HFFc6 (cell line): ENCODE measurements around the gene VPS26B. TPM values are rescaled to one million over a fixed set of nuclear protein-coding genes. Genes with fewer than 3 reads are reported as not detected.

Experiments used
- DNase-seq: peaks from one replicate; pipeline ENCODE4 v3.0.0-alpha.2; 2018
- H3K27ac Mint-ChIP-seq: 2 replicates; pipeline ENCODE4 v1.8.0; 2020; ENCODE audit warnings: mild to moderate bottlenecking, mixed read lengths
- H3K27me3 Mint-ChIP-seq: 2 replicates; pipeline ENCODE4 v1.8.0; 2021; ENCODE audit warnings: mild to moderate bottlenecking, moderate library complexity, mixed read lengths; ENCODE audit not compliant: insufficient read depth
- H3K36me3 Mint-ChIP-seq: 2 replicates; pipeline ENCODE4 v1.8.0; 2021; ENCODE audit warnings: low read depth, mixed read lengths
- H3K4me1 Mint-ChIP-seq: 2 replicates; pipeline ENCODE4 v1.8.0; 2020; ENCODE audit warnings: low read depth, mixed read lengths
- H3K4me3 Mint-ChIP-seq: 2 replicates; pipeline ENCODE4 v1.8.0; 2020; ENCODE audit warnings: mild to moderate bottlenecking, moderate library complexity, mixed read lengths
- H3K9me3 Mint-ChIP-seq: 2 replicates; pipeline ENCODE4 v1.8.0; 2020; ENCODE audit warnings: mild to moderate bottlenecking, mixed read lengths
- total RNA-seq, 6 experiments: library from RNA; stranded (reverse); fragmentation: NEBNext Ultra II Directional; extraction: Animal tissue kit (Norgen Biotek cat#: 25700); gene quantifications; 2 replicates in 1 of 6; 3 replicates in 5 of 6; pipeline ENCODE4 v1.2.3, GENCODE V29; 2021
- TF ChIP-seq, protein P1 (sequence below): fragments of 200-600 bp; sonication (generic); IDR thresholded peaks from 2 replicates; pipeline ENCODE4 v1.5.0; 2021; ENCODE audit warnings: antibody characterized with exemption, mild to moderate bottlenecking

VPS26B gene
- total RNA-seq, 6 experiments from 2014 or later: 36.5 to 45.0 (median 39.1) TPM

GRCh38 chr11:134271978-134272377 lies 47.5 kb downstream of the VPS26B start:
- no peak for DNase-seq
- H3K27me3 Mint-ChIP-seq: peaks cover 43% of the 10 kb centered on the region
- H3K9me3 Mint-ChIP-seq: no peaks in the 10 kb centered on the region; the same call in 1 of the 2 replicates
- no peak overlapping the region for H3K27ac Mint-ChIP-seq
- H3K4me1 Mint-ChIP-seq: peaks cover 16% of the 10 kb centered on the region
- TF ChIP-seq, protein P1, sequence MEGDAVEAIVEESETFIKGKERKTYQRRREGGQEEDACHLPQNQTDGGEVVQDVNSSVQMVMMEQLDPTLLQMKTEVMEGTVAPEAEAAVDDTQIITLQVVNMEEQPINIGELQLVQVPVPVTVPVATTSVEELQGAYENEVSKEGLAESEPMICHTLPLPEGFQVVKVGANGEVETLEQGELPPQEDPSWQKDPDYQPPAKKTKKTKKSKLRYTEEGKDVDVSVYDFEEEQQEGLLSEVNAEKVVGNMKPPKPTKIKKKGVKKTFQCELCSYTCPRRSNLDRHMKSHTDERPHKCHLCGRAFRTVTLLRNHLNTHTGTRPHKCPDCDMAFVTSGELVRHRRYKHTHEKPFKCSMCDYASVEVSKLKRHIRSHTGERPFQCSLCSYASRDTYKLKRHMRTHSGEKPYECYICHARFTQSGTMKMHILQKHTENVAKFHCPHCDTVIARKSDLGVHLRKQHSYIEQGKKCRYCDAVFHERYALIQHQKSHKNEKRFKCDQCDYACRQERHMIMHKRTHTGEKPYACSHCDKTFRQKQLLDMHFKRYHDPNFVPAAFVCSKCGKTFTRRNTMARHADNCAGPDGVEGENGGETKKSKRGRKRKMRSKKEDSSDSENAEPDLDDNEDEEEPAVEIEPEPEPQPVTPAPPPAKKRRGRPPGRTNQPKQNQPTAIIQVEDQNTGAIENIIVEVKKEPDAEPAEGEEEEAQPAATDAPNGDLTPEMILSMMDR: no peak
- no peaks in the 10 kb centered on the region for H3K36me3 Mint-ChIP-seq
- H3K4me3 Mint-ChIP-seq: no peak overlapping the region

DNA sequence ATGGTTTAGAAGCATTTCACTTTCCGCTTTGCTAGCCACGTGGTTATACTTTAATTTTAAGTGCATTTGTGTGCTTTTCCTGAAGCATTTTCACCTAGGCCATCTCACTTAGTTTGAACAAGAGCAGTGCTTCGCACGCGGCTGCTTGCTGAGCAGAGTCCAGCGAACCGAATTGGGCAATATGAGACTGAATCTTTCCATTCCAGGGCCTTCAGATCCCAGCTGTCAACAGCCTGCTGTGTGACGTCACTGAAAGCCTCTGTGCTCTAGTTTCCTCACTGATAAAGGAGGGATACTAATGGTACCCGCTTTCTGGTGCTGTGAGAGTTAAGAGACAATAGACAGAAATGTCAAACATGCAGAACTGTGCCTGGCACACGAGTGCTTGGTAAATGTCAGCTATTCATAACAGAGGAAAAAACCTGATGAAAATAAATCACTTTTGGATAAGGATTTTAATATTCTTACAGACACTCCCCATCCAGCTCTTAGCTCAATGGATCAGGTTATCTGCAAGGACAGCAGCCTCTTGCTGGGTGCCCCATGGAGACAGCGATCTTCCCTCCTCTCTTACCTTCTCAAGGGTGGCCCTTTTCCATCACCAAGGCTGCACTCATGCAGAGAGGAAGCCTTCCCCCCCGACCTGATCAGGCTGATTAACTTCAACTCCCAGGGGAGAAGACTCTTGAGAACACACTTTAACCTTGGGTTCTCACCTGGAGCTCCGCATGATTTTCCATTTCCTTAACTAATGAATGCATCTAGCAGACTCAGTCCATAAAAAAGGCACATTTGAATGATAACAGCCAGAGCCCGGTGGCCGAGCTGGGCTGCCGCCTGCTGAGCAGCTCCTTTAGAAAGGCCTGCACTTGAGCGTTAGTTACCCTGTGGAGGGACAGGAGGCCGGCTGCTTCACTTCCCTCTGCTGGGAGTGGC lies 48.2 kb downstream of the VPS26B start:
- no peak overlapping the region for H3K4me3 Mint-ChIP-seq
- peaks cover 49% of the 10 kb centered on the region for H3K27me3 Mint-ChIP-seq
- H3K9me3 Mint-ChIP-seq: no peaks in the 10 kb centered on the region; the same call in 1 of the 2 replicates
- peaks cover 3% of the 10 kb centered on the region; the same call in 1 of the 2 replicates for H3K36me3 Mint-ChIP-seq
- H3K4me1 Mint-ChIP-seq: peaks cover 14% of the 10 kb centered on the region
- TF ChIP-seq, protein P1: no peak
- H3K27ac Mint-ChIP-seq: no peak overlapping the region
- no peak for DNase-seq

- peaks cover 50% of the 10 kb centered on the region for H3K27me3 Mint-ChIP-seq
- no peaks in the 10 kb centered on the region; the same call in 1 of the 2 replicates for H3K9me3 Mint-ChIP-seq
- peaks cover 3% of the 10 kb centered on the region; the same call in 1 of the 2 replicates for H3K36me3 Mint-ChIP-seq
- no peak overlapping the region for H3K4me3 Mint-ChIP-seq
- no peak overlapping the region for H3K27ac Mint-ChIP-seq
- H3K4me1 Mint-ChIP-seq: peaks cover 14% of the 10 kb centered on the region
- DNase-seq: no peak
- TF ChIP-seq, protein P1: no peak
Measured at GRCh38 chr11:134273317-134273712, 48.8 kb downstream of the VPS26B start.

- Mint-ChIP-seq H3K4me1 (peaks cover 14% of the 10 kb centered on the region), H3K27ac (no peak overlapping the region), H3K36me3 (peaks cover 3% of the 10 kb centered on the region; the same call in 1 of the 2 replicates), H3K4me3 (peak overlapping the region; percentile 28; the same call in 1 of the 2 replicates), H3K27me3 (peaks cover 58% of the 10 kb centered on the region), H3K9me3 (no peaks in the 10 kb centered on the region; the same call in 1 of the 2 replicates)
- TF ChIP-seq, protein P1: no peak
- DNase-seq: no peak
Measured at GRCh38 chr11:134275188-134275533, 50.7 kb downstream of the VPS26B start.

DNA sequence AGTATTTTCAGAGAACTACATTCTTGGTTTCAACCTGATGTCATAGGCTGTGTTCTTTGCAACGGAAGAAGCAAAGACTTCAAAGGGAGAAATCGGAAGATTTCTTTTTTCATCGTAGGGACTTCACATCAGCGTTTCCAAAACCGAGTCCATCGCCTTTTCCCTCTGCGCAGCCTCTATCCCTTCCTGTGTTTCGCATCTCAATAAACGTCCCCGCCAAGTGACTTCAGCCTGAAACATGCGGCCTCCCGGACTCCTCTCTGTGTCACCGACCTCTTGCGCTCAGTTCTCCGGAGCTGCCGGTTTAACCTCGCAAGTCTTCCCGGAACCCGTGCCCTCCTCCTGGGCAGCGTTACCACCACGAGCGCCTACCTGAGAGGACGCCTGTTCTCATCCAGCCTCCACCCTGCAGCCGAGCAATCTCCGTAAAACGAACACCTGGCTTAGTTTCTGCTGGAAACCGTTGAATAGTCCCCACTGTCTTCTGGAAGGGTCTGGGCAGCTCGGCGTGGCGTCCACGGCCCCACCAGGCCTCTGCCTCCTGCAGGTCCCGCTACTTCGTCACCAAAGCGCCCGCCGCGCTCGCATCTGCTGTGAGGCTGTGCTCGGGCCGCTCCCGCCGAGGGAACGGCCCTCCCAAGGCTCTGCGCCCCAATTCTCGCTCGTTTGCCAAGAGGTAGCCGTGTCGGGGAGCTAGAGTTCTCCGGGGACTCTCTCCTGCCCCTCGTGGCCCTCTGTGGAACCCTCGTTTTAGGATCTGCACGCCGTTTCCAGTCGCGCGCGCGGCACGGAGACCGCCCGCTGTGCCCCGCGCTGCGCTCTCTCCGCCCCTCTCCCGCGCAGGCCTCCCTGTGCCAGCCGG lies 51.3 kb downstream of the VPS26B start, which contains the start of gene GLB1L3:
Gene GLB1L3 (plus strand): TSS at position 846 of the 862 bp plus-strand sequence. CDS start 362 bp downstream, outside the sequence.
- no peak for DNase-seq
- Mint-ChIP-seq H3K27ac (no peak within 1 kb of the TSS), H3K4me3 (peak within 1 kb of the TSS; percentile 47), H3K9me3 (no peaks in the 10 kb centered on the region; the same call in 1 of the 2 replicates), H3K4me1 (peaks cover 14% of the 10 kb centered on the region), H3K36me3 (peaks cover 3% of the 10 kb centered on the region; the same call in 1 of the 2 replicates), H3K27me3 (peaks cover 52% of the 10 kb centered on the region)
- TF ChIP-seq, protein P1: peak; percentile 52
